Stomach (tissue), 4 donors: ENCODE results near the gene ABCC10.

ENCODE experiments used
- CTCF ChIP-seq, 7 experiments: fragments of 450-650 bp in 4 of 7; fragments of 200-600 bp in 3 of 7; sonication (generic) in 3 of 7; IDR thresholded peaks; one replicate each; pipeline ENCODE4 v1.5.1; 2016 to 2019; ENCODE audit warnings: antibody characterized with exemption in 7 of 7, control low read depth in 2 of 7, mild to moderate bottlenecking in 1 of 7
- EP300 ChIP-seq: sonication (generic); formaldehyde crosslinking; IDR thresholded peaks from one replicate; pipeline ENCODE4 v1.6.1; 2017; ENCODE audit warnings: antibody characterized with exemption
- POLR2A ChIP-seq, 4 donors: fragments of 450-650 bp; IDR thresholded peaks; one replicate each; pipeline ENCODE4 v1.6.1; 2016; ENCODE audit warnings: antibody characterized with exemption in 4 of 4, control low read depth in 2 of 4, mild to moderate bottlenecking in 1 of 4, moderate library complexity in 1 of 4

GRCh38 chr6:43442935-43443334 lies 15.6 kb downstream of the ABCC10 start:
- TF ChIP-seq CTCF (IDR thresholded peaks at IDR 0.05) (no peak), EP300 (no peak), POLR2A (IDR thresholded peaks at IDR 0.05) (no peak)
